GM23248 (cell line): ENCODE results near the gene ZDHHC14. TPM values are rescaled to one million over a fixed set of nuclear protein-coding genes. Genes with fewer than 3 reads are reported as not detected.

Experiments used
- DNase-seq: peaks from one replicate; pipeline ENCODE4 v3.0.0-alpha.2; 2015
- H2AFZ ChIP-seq: fragments of 200-600 bp; sonication (generic); 2 replicates; pipeline ENCODE4 v1.6.1; 2016; ENCODE audit warnings: antibody characterized with exemption
- H3F3A ChIP-seq: fragments of 200-600 bp; sonication (generic); 2 replicates; pipeline ENCODE4 v1.6.1; 2016; ENCODE audit warnings: mild to moderate bottlenecking, antibody characterized with exemption, mixed run types; ENCODE audit not compliant: insufficient read depth
- H3K27ac ChIP-seq: fragments of 200-600 bp; sonication (generic); 2 replicates; pipeline ENCODE4 v1.5.1; 2016; ENCODE audit warnings: mild to moderate bottlenecking
- H3K27me3 ChIP-seq: fragments of 200-600 bp; sonication (generic); replicated peaks from 2 replicates; pipeline ENCODE4 v1.6.1; 2016; ENCODE audit warnings: mild to moderate bottlenecking; ENCODE audit not compliant: insufficient read depth
- H3K36me3 ChIP-seq: fragments of 200-600 bp; sonication (generic); 2 replicates; pipeline ENCODE4 v1.6.1; 2016; ENCODE audit warnings: low read depth, mild to moderate bottlenecking
- H3K4me1 ChIP-seq: fragments of 200-600 bp; sonication (generic); 2 replicates; pipeline ENCODE4 v1.6.1; 2016; ENCODE audit warnings: mild to moderate bottlenecking; ENCODE audit not compliant: insufficient read depth
- H3K4me2 ChIP-seq: fragments of 200-600 bp; sonication (generic); one replicate; pipeline ENCODE4 v1.6.1; 2016; ENCODE audit warnings: mild to moderate bottlenecking; ENCODE audit not compliant: unreplicated experiment
- H3K4me3 ChIP-seq: fragments of 200-600 bp; sonication (generic); 2 replicates; pipeline ENCODE4 v1.5.1; 2016; ENCODE audit warnings: mild to moderate bottlenecking
- H3K79me2 ChIP-seq: fragments of 200-600 bp; sonication (generic); 2 replicates; pipeline ENCODE4 v1.6.1; 2016; ENCODE audit warnings: mild to moderate bottlenecking; ENCODE audit not compliant: insufficient read depth
- H3K9ac ChIP-seq: fragments of 200-600 bp; sonication (generic); 2 replicates; pipeline ENCODE4 v1.6.1; 2016; ENCODE audit warnings: mild to moderate bottlenecking
- H3K9me2 ChIP-seq: fragments of 200-600 bp; sonication (generic); 2 replicates; pipeline ENCODE4 v1.6.1; 2016; ENCODE audit warnings: mixed run types, mild to moderate bottlenecking, moderate library complexity; ENCODE audit not compliant: insufficient read depth
- H3K9me3 ChIP-seq: fragments of 200-600 bp; sonication (generic); one replicate; pipeline ENCODE4 v1.6.1; 2017; ENCODE audit warnings: low read depth
- H4K20me1 ChIP-seq: fragments of 200-600 bp; sonication (generic); 2 replicates; pipeline ENCODE4 v1.6.0; 2016; ENCODE audit not compliant: insufficient read depth
- EZH2 ChIP-seq: fragments of 200-600 bp; sonication (generic); IDR thresholded peaks from 2 replicates; pipeline ENCODE4 v1.6.1; 2018; ENCODE audit warnings: antibody characterized with exemption, mild to moderate bottlenecking; ENCODE audit not compliant: insufficient read depth, poor library complexity, severe bottlenecking
- EZH2phosphoT487 ChIP-seq: fragments of 200-600 bp; sonication (generic); IDR thresholded peaks from 2 replicates; pipeline ENCODE4 v1.6.1; 2018; ENCODE audit warnings: antibody characterized with exemption, moderate library complexity, mild to moderate bottlenecking, low read depth; ENCODE audit not compliant: insufficient read depth
- WGBS, 2 experiments: methylation state at CpG; one replicate each; pipeline ENCODE4 v1.1.6; 2015 to 2017; ENCODE audit warnings: low lambda C conversion rate in 2 of 2, low coverage in 1 of 2; ENCODE audit errors: missing lambda C conversion rate in 2 of 2; 5-methylcytosine and 5-hydroxymethylcytosine counted together
- in situ Hi-C: fragments of 300-500 bp; cut with MboI; formaldehyde crosslinking; loops from 2 replicates; pipeline ENCODE4 v1.15.0; 2020
- polyA plus RNA-seq: library from polyadenylated mRNA; unstranded; fragments of >200 nt; fragmentation: Nextera tagmentation; extraction: Ambion mirVana; gene quantifications from 2 replicates; pipeline ENCODE4 v1.2.1, GENCODE V29; 2016
- total RNA-seq: library from RNA; depleted of rRNA; stranded (reverse); fragments of >200 nt; shearing (Covaris generic); gene quantifications from 2 replicates; pipeline ENCODE4 v1.2.3, GENCODE V29; 2014

ZDHHC14 gene
- total and polyA plus RNA-seq, 2 experiments from 2014 or later: 1.4 to 4.5 TPM

DNA sequence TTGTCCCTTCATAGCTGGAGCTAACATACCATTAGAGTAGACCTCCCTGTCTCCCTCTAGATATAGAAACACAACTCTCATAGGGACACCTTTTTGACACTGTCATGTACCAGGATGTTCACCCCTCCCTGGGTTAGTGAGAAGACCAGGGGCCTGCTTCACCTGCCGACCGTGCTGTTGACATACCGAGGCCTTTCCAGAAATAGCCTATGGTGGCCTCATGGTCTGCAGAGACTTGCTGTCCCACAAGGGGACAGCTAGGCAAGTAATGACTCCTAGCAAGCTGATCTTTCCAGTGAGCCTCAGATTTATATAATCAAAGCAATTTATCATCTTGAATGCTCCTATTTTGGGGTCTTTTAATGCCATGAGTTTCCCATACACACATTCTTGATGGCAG, 15.0 kb downstream of the ZDHHC14 start:
- Histone ChIP-seq H3K9me2 (no peaks in the 10 kb centered on the region), H3K27ac (no peak overlapping the region), H3K9ac (no peak overlapping the region), H2AFZ (no peak overlapping the region), H3K9me3 (no peaks in the 10 kb centered on the region), H3K4me2 (no peak overlapping the region), H3K36me3 (no peaks in the 10 kb centered on the region), H4K20me1 (no peaks in the 10 kb centered on the region), H3K4me1 (no peaks in the 10 kb centered on the region), H3K79me2 (no peaks in the 10 kb centered on the region), H3K27me3 (no peaks in the 10 kb centered on the region), H3F3A (no peaks in the 10 kb centered on the region), H3K4me3 (no peak overlapping the region)
- WGBS, 2 experiments: 97 to 100% methylated on average over 3 of the region's 3 CpGs
- no peak for DNase-seq
- in situ Hi-C loops: no loop called here
- TF ChIP-seq EZH2 (no peak), EZH2phosphoT487 (no peak)

DNA sequence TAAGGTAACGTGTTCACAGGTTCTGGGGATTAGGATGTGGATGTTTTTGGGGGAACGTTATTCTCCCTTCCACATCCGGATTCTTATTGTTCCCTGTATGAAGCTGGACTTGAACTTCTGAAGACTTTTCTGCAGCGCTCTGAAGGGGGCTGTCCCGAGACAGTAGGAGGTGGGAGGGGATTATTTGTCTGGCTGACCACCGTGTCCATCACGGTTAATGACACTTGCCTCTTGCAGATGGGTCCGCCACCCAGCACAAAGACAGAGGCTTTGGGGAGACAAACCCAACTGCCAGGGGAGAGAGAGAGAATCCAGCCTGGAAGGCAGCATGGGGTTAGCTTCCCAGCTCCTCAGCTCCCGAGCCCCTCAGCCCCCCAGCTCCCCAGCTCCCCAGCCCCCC, 16.7 kb downstream of the ZDHHC14 start:
- TF ChIP-seq EZH2phosphoT487 (no peak), EZH2 (no peak)
- no peaks in the 10 kb centered on the region for H3K4me1 ChIP-seq
- DNase-seq: no peak
- no peaks in the 10 kb centered on the region for H3K79me2 ChIP-seq
- H3K36me3 ChIP-seq: no peaks in the 10 kb centered on the region
- H3K9me2 ChIP-seq: no peaks in the 10 kb centered on the region
- H3K9ac ChIP-seq: no peak overlapping the region
- no peaks in the 10 kb centered on the region for H3F3A ChIP-seq
- no peak overlapping the region for H3K4me2 ChIP-seq
- no peaks in the 10 kb centered on the region for H4K20me1 ChIP-seq
- H3K27ac ChIP-seq: no peak overlapping the region
- H3K4me3 ChIP-seq: no peak overlapping the region
- 91 to 99% methylated on average over 8 to 9 of the region's 9 CpGs for WGBS, 2 experiments
- no peaks in the 10 kb centered on the region for H3K9me3 ChIP-seq
- no peak overlapping the region for H2AFZ ChIP-seq
- in situ Hi-C loops: no loop called here
- no peaks in the 10 kb centered on the region for H3K27me3 ChIP-seq

GRCh38 chr6:157398151-157398550, 17.2 kb downstream of the ZDHHC14 start:
- H4K20me1 ChIP-seq: no peaks in the 10 kb centered on the region
- no peaks in the 10 kb centered on the region for H3K9me2 ChIP-seq
- DNase-seq: no peak
- no peaks in the 10 kb centered on the region for H3K9me3 ChIP-seq
- H3K9ac ChIP-seq: no peak overlapping the region
- no peak for TF ChIP-seq EZH2phosphoT487
- no peak for TF ChIP-seq EZH2
- H2AFZ ChIP-seq: no peak overlapping the region
- H3K4me3 ChIP-seq: no peak overlapping the region
- H3K4me1 ChIP-seq: no peaks in the 10 kb centered on the region
- H3K4me2 ChIP-seq: no peak overlapping the region
- no peak overlapping the region for H3K27ac ChIP-seq
- in situ Hi-C loops: no loop called here
- no peaks in the 10 kb centered on the region for H3K79me2 ChIP-seq
- no peaks in the 10 kb centered on the region for H3F3A ChIP-seq
- no peaks in the 10 kb centered on the region for H3K27me3 ChIP-seq
- 43 to 48% methylated on average over 2 of the region's 2 CpGs for WGBS, 2 experiments
- H3K36me3 ChIP-seq: no peaks in the 10 kb centered on the region

DNA sequence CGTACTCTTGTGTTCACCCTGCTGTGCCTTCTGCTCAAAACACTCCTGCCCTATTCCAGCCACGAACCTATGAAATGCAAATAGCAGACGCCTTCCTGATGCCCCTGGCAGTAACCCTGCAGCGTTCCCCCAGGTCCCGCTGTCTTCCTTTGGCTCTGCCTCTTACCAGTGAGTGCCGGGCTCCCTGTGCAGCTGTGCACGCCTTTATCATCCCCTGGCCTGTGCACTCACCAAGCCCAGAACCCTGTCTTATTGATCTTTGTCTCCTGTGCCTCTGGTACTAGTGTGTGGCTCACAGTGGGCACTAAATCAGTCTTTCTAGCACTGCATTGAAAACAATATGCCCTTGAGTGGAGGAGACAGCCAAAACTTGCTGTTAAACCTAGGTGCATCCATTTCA, 19.7 kb downstream of the ZDHHC14 start:
- Histone ChIP-seq H3K4me3 (no peak overlapping the region), H3K9me2 (no peaks in the 10 kb centered on the region), H2AFZ (no peak overlapping the region), H3K4me1 (no peaks in the 10 kb centered on the region), H3K79me2 (no peaks in the 10 kb centered on the region), H3K27me3 (no peaks in the 10 kb centered on the region), H3K9ac (no peak overlapping the region), H3K36me3 (no peaks in the 10 kb centered on the region), H3F3A (no peaks in the 10 kb centered on the region), H3K4me2 (no peak overlapping the region), H3K9me3 (no peaks in the 10 kb centered on the region), H3K27ac (no peak overlapping the region), H4K20me1 (no peaks in the 10 kb centered on the region)
- DNase-seq: no peak
- WGBS, 2 experiments: 75% methylated on average over 7 of the region's 7 CpGs
- in situ Hi-C loops: no loop called here
- TF ChIP-seq EZH2phosphoT487 (no peak), EZH2 (no peak)

DNA sequence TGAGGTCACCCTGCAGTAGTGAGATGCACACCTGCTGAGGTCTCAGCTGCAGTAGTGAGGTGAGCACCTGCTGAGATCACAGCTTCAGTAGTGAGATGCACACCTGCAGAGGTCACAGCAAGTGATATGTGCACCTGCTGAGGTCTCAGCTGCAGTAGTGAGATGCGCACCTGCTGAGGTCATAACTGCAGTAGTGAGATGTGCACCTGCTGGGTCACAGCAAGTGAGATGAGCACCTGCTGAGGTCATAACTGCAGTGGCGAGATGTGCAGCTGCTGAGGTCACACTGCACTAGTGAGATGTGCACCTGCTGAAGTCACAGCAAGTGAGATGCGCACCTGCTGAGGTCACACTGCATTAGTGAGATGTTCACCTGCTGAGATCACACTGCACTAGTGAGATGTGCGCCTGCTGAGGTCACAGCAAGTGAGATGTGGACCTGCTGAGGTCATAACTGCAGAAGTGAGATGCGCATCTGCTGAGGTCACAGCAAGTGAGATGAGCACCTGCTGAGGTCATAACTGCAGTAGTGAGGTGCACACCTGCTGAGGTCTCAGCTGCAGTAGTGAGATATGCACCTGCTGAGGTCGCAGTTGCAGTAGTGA, 20.8 kb downstream of the ZDHHC14 start:
- Histone ChIP-seq H3F3A (no peaks in the 10 kb centered on the region), H3K9me2 (no peaks in the 10 kb centered on the region), H3K36me3 (no peaks in the 10 kb centered on the region), H3K79me2 (no peaks in the 10 kb centered on the region), H2AFZ (no peak overlapping the region), H3K4me2 (no peak overlapping the region), H3K4me1 (no peaks in the 10 kb centered on the region), H3K9me3 (no peaks in the 10 kb centered on the region), H3K27me3 (no peaks in the 10 kb centered on the region), H3K27ac (no peak overlapping the region), H3K4me3 (no peak overlapping the region), H3K9ac (no peak overlapping the region), H4K20me1 (no peaks in the 10 kb centered on the region)
- DNase-seq: no peak
- TF ChIP-seq EZH2 (no peak), EZH2phosphoT487 (no peak)
- in situ Hi-C loops: no loop called here
- WGBS, 2 experiments: 91 to 92% methylated on average over 6 of the region's 6 CpGs
